GM21717 (cell line): ENCODE results near the gene HFE.
"Not testable (repeated sequence)": the region's sequence is repeated elsewhere in the genome, so short reads cannot be mapped to it uniquely, and the experiment has no call there.

Source experiments
- ATAC-seq: cut with Tn5 transposase; IDR thresholded peaks from one replicate; pipeline ENCODE4 v1.9.1; 2021; ENCODE audit warnings: mild to moderate bottlenecking, moderate library complexity; ENCODE audit not compliant: unreplicated experiment

The HFE gene

GRCh38 chr6:26087284-26088115, at the start of gene HFE:
HFE (plus strand) TSS chr6:26087429; CDS start chr6:26087441, 12 bp downstream.
- ATAC-seq: no peak

GRCh38 chr6:26041946-26042345, 45.3 kb upstream of the HFE start:
- no peak for ATAC-seq

GRCh38 chr6:26043384-26044139, 43.7 kb upstream of the HFE start:
- peak; percentile 69 for ATAC-seq

- ATAC-seq: peak; percentile 33
Measured at GRCh38 chr6:26044140-26045064, 42.8 kb upstream of the HFE start.

GRCh38 chr6:26045065-26045927, 41.9 kb upstream of the HFE start:
- peak; percentile 47 for ATAC-seq

GRCh38 chr6:26045928-26046368, 41.3 kb upstream of the HFE start:
- no peak for ATAC-seq

- ATAC-seq: not testable (repeated sequence)
Measured at GRCh38 chr6:26047329-26047728, 39.9 kb upstream of the HFE start.

GRCh38 chr6:26048590-26048989, 38.6 kb upstream of the HFE start:
- ATAC-seq: no peak

- ATAC-seq: no peak
Measured at GRCh38 chr6:26051665-26052310, 35.4 kb upstream of the HFE start.

- not testable (repeated sequence) for ATAC-seq
Measured at GRCh38 chr6:26052762-26053250, 34.4 kb upstream of the HFE start.

GRCh38 chr6:26053992-26054780, 33.0 kb upstream of the HFE start:
- ATAC-seq: peak; percentile 0

GRCh38 chr6:26054781-26055718, 32.2 kb upstream of the HFE start:
- ATAC-seq: peak; percentile 50

- ATAC-seq: peak; percentile 76
Measured at GRCh38 chr6:26055719-26056582, 31.3 kb upstream of the HFE start.

- ATAC-seq: no peak
Measured at GRCh38 chr6:26056583-26057350, 30.5 kb upstream of the HFE start.

GRCh38 chr6:26057899-26058298, 29.3 kb upstream of the HFE start:
- ATAC-seq: no peak
